HG02840 (cell line): ENCODE results near the gene MBD4.
"Not testable (repeated sequence)": the region's sequence is repeated elsewhere in the genome, so short reads cannot be mapped to it uniquely, and the experiment has no call there.

Experiments used
- ATAC-seq: cut with Tn5 transposase; IDR thresholded peaks from one replicate; pipeline ENCODE4 v1.9.1; 2021; ENCODE audit warnings: mild to moderate bottlenecking, moderate library complexity, moderate number of reproducible peaks; ENCODE audit not compliant: unreplicated experiment, low FRiP score

The MBD4 gene

GRCh38 chr3:129385507-129385906 lies 54.2 kb downstream of the MBD4 start:
- not testable (repeated sequence) for ATAC-seq

DNA sequence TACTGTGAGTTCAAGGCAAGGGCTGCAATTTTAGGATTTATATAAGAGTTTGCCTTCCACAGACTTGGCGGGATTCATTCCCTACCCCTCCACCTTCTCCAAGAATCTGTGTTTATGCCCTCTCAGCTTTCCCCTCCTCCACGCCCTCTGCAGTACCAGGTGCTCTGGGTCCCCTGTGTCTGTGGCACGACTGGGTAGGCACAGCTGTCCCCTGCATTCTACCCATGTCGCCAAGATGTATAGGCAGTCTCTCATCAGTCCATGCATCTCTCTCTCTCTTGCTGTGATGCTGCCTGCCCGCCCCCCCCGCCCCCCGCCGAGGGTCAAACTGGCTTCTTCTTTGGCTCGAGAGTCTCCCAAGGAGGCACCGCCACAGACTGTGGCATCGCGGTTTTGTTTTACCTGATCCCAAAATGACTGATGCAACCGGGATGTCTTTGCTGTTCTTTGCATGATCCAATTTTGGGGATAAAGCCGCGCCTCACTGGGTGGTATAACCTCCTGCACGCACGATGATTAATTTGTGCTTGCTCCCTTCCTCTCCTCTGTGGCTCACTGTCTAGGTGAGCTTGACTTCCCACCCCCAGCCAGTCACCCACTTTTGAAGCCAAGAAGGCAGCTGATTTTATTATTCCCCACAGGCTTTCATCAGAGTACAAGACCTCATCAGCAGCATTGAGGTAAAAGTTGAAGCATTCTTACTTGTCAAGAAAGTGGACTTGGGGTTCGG lies 55.0 kb downstream of the MBD4 start:
- ATAC-seq, result no peak

DNA sequence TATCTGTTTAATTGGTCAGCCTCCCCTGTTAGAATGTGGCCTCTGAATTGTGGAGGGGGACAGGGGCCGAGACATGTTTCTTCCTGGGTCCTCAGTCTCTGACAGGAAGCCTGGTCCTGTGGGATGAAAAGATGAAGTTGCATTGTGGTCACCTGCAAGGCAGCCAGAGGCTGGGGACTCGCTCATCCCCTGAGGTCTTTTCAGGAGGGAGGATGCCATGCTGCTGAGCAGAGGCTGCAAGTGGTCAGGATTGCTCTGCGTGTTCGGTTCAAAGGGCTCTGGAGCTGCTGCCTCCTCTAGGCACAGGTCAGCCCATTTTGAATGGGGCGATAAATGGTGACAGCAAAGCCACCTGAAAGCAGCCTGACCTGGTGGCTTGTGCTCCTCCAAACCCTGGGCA lies 55.6 kb downstream of the MBD4 start:
- not testable (repeated sequence) for ATAC-seq

GRCh38 chr3:129383292-129383860 lies 56.4 kb downstream of the MBD4 start:
- ATAC-seq, result no peak

DNA sequence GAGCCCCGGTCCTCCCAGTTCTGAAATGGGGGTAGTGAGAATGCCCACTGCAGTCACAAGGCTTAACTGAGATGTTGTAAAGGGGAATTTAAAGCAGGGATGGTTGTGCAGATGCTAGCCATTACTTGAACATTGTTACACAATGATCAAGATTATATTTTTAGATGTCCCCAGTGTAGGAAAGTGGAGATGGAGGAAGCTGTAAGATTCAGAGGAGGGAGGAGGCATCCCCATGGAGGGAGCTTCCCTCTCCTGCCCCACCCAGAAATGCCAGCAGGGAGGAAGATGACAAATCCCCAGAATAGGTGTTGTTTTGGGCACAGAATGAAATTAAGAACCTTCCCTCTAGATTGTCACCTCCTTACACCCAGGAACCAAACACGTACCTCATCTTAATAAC lies 57.4 kb downstream of the MBD4 start:
- no peak for ATAC-seq
